Ramos (cell line): Measurements from ENCODE around the gene RAET1L.
"Not testable (repeated sequence)": the region's sequence is repeated elsewhere in the genome, so short reads cannot be mapped to it uniquely, and the experiment has no call there.

Experiments used
- in situ Hi-C: fragments of 300-500 bp; cut with MboI; formaldehyde crosslinking; loops from one replicate; pipeline ENCODE4 v1.14.3; 2022; ENCODE audit warnings: low sequenced_read_pairs; ENCODE audit not compliant: unreplicated experiment

RAET1L gene

DNA sequence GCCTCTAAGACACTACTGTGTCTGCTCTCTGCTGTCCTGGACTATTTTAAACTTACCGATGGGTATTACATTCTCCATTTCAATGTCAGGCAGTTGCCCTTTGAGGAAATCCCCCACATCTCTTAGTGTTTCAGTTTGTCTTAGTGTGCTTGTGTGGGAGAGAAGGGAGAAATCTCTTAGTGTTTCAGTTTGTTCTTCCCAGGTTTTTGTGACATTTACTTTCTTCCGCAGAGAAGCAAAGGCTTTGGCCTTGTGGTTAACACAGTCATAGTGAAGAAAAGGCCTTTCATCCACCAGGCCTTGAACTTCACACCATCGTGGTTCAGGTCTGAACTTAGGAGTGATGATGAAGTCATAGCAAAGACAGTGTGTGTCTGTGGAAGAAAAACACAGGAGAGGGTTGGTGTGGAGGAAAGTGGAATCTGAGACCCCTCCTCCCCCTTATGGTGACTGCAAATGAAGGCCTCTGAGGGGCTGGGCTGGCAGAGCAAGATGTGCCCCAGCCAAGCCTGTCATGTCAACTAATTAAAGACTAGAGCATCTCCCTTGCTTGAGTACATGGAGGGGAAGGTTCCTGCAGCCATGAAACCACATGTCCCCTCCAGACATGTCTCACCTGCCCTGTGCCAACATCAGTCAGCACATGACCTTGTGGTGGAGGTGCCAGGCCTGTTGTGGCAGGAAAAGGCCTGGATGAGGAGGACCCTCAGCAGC is 23.9 kb downstream of the RAET1L start:
- in situ Hi-C loops = loop anchor here (10.0 kb wide), 1 partner anchor 157 kb away; no protein-coding TSS in a partner anchor

DNA sequence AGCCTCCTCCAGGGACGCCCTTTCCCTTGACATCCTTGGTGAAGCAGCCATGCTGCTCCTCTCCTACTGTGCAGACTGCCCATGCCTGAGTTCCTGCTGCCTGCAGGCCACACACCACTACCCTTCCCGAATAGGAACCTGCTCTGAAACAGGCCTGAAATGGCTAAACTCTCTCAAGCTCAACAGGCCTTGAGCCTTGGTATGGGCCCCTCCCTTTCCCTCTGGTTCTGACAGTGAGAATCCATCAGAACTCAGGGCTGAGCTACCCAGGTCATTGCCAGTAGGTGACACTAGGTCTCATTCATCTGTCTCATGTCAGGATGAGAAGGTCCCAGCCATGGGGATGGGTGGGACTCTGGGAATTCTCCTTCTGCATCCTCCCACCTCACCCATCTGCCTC is 25.7 kb downstream of the RAET1L start:
- in situ Hi-C loops = loop anchor here (10.0 kb wide), 1 partner anchor 155 kb away; no protein-coding TSS in a partner anchor

- in situ Hi-C loops = no loop called here
Observed at GRCh38 chr6:149995971-149996370, 29.4 kb downstream of the RAET1L start.

- in situ Hi-C loops = no loop called here
Observed at GRCh38 chr6:149995235-149995750, 30.0 kb downstream of the RAET1L start.

- in situ Hi-C loops = no loop called here
Observed at GRCh38 chr6:149991838-149992237, 33.5 kb downstream of the RAET1L start.

- in situ Hi-C loops = not testable (repeated sequence)
Observed at GRCh38 chr6:149991472-149991795, 33.9 kb downstream of the RAET1L start.

- in situ Hi-C loops = no loop called here
Observed at GRCh38 chr6:149990661-149991471, 34.5 kb downstream of the RAET1L start.

- in situ Hi-C loops = no loop called here
Observed at GRCh38 chr6:149990212-149990660, 35.1 kb downstream of the RAET1L start.

DNA sequence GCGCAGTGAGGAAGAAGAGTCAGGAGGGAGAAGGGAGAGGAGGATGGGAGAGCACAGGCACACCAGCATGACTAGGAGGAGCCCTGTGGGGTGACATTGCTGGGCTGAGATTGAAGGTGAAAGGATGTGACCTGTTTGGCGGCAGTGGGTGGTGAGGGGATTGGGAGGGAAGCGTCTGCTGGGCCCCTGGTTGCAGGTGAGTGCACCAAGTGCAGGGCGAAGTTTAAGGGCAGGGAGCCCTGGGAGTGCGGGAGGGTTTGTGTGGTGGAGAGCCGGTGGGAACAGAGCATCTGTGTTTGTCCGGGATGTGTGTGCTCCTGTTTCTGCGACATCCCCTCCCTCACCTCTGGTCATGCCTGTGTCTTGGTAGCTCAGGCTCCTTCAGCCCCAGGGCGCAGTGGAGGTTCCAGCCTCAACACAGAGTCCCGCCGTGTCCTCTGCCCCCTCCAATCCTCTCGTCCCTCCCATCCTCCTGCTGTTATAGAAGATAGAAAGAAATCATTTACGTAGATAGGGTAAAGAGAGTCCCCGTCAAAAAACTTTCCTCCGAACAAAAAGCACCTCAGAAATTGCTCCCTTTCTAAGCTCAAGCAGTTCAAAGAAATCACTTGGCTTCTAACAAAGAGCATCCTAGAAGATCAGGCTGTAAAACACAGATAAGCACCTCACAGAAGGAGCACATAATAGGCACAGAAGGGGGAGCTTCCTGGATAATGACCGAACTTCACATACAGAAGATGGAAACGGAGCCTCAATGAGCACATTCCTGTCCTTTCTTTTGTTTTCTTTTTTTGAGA is 36.6 kb downstream of the RAET1L start:
- in situ Hi-C loops = no loop called here

GRCh38 chr6:149987602-149988107 is 37.7 kb downstream of the RAET1L start:
- in situ Hi-C loops = no loop called here

GRCh38 chr6:149985481-149985937 is 39.8 kb downstream of the RAET1L start:
- in situ Hi-C loops = no loop called here

GRCh38 chr6:149984773-149985172 is 40.6 kb downstream of the RAET1L start:
- in situ Hi-C loops = no loop called here

- in situ Hi-C loops = no loop called here
Observed at GRCh38 chr6:149983145-149983544, 42.2 kb downstream of the RAET1L start.

DNA sequence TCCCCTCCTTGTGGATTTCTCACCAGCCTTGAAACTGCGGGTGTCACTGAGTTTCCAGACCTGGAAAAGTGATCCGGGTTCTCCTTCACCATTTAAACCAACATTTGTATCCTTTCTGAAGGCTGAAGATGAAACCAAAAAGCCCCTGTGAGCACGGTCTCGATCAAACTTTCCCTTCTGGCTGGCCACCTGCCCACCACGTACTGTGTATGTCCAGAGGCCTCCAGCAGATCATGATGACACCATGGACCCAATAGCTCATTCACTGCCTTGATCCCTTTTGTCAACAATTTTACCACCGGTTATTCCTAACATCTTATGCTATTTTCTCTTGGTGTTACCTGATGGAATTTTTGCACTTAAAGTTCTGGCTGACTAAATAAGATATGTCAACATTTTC is 46.0 kb downstream of the RAET1L start:
- in situ Hi-C loops = no loop called here

DNA sequence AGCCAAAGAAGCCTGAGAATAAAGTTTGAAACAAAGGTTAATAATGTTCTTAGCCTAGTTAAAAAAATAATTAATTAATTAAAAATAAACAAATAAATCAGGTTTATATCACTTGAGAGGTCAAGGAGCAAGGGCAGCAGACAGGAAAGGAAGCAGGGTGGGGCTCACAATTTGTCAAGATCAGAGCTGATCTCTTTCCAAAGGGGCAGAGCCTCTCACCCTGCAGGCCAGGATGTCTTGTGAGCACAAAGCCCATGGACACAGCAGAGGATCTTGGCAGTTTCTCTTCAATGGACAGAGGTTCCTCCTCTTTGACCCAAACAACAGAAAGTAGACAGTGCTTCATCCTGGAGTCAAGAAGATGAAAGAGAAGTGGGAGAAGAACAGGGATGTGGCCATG is 46.7 kb downstream of the RAET1L start:
- in situ Hi-C loops = no loop called here

DNA sequence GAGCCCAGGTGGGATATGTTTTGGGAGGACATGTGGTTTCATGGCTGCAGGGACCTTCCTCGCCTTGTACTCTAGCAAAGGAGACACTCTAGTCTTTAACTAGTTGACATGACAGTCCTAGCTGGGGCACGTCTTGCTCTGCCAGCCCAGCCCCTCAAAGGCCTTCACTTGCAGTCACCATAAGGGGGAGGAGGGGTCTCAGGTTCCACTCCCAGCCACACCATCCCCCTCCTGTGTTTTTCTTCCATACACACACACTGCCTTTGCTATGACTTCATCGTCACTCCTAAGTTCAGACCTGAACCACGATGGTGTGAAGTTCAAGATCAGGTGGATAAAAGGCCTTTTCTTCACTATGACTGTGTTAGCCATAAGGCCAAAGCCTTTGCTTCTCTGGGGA is 48.1 kb downstream of the RAET1L start:
- in situ Hi-C loops = no loop called here

DNA sequence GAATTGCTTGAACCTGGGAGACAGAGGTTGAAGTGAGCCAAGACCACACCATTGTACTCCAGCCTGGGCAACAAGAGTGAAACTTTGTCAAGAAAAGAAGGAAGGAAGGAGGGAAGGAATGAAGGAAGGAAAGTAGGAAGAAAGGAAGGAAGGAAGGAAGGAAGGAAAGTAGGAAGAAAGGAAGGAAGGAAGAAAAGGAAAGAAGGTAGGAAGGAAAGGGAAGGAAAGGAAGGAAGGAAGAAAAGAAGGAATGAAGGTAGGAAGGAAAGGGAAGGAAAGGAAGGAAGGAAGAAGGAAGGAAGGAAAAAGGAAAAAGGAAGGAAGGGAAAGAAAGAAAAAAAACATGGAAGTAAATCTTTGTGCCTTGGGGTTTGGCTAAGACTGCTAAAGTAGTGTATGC is 49.9 kb downstream of the RAET1L start:
- in situ Hi-C loops = no loop called here

DNA sequence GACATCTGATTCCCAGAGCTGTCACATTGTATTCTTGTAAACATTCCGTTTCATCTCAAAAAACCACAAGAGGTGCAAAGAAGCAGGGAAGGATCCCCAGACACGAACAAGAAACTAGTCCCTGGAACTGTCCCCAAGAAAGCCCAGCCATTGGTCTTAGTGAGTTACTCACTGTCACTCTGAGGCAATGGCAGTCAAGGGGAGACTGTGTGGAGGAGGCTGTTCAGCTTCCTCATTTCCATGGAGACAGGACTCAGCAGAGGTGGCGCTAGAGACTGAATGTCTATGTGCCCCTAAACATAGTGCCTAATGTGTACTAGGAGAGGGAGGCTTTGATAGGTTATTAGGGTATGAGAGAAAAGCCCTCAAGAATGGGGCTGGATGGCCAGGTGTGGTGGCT is 50.5 kb downstream of the RAET1L start:
- in situ Hi-C loops = no loop called here

DNA sequence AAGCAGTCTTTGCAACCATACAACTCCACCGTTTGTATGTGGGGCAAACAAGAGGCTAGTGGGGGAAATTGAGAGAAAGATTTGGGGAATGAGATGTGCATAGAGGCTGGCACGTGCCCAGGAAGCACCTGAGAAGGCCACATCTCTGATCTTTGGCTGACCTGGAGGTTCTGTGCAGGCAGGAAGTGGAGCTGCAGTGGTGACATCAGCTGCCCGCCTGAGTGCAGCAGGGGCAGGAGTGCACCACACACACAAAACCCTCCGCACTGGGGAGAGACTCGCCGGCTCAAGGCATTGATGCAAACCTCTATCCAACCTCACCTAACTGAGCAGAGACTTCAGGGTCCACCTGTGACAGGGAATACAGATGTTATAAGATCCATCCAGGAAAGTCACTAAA is 50.9 kb downstream of the RAET1L start:
- in situ Hi-C loops = not testable (repeated sequence)

- in situ Hi-C loops = no loop called here
Observed at GRCh38 chr6:149969635-149970034, 55.7 kb downstream of the RAET1L start.
